PC-3 (cell line): ENCODE data around the gene ARIH2.

ENCODE experiments used
- EZH2 ChIP-seq: fragments of 300-600 bp; sonication (generic); IDR thresholded peaks from one replicate; pipeline ENCODE4 v1.6.1; 2017; ENCODE audit warnings: antibody characterized with exemption, mild to moderate bottlenecking, low read length; ENCODE audit not compliant: unreplicated experiment
- TF ChIP-seq, protein P1 (sequence below): fragments of 300-600 bp; sonication (generic); conservative IDR thresholded peaks from 2 replicates; pipeline ENCODE4 v1.5.1; 2017; ENCODE audit warnings: antibody characterized with exemption, low read depth, mild to moderate bottlenecking, low read length

DNA sequence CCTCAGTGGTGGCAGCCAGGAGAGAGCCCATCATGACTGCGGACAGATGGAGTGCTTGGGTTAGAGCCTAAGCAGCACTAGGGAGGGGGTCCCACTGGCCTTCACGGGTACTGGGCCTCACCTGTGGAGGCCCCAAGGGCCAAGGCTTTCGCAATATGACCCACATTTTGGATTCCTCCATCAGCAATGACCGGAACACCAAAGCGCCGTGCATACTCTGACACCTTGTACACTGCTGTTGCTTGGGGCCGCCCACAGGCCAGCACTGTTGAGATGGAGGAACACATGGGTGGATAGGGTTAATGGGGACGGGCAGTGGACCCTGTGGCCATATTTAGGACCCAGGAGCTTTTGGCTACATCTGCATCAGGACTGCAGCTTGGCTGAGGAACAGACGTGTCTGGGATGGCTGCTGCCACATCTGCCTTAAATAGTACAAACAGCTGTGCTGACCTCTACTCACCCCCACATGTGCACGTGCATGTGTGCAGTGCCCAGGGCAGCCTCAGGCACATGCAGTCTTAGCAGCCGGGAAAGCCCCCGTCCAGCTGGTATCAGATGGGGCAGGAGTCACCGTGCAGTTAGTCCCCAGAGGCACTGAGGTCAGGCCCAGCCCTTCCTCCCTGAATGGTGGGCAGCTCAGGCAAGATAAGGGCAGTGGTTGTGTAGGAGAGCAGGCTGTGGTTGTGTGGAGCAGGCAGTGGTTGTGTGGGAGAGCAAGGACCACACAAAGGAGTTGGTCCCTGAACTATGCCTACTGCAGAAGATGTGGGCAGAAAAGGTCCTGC is 106.6 kb downstream of the ARIH2 start:
- TF ChIP-seq, protein P1, sequence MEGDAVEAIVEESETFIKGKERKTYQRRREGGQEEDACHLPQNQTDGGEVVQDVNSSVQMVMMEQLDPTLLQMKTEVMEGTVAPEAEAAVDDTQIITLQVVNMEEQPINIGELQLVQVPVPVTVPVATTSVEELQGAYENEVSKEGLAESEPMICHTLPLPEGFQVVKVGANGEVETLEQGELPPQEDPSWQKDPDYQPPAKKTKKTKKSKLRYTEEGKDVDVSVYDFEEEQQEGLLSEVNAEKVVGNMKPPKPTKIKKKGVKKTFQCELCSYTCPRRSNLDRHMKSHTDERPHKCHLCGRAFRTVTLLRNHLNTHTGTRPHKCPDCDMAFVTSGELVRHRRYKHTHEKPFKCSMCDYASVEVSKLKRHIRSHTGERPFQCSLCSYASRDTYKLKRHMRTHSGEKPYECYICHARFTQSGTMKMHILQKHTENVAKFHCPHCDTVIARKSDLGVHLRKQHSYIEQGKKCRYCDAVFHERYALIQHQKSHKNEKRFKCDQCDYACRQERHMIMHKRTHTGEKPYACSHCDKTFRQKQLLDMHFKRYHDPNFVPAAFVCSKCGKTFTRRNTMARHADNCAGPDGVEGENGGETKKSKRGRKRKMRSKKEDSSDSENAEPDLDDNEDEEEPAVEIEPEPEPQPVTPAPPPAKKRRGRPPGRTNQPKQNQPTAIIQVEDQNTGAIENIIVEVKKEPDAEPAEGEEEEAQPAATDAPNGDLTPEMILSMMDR: no peak
- no peak for TF ChIP-seq EZH2
